ENCODE results near the gene MAPRE2.

MAPRE2 gene

GRCh38 chr18:35091841-35092240 lies 50.6 kb downstream of the MAPRE2 start:
- H3K4me3 ChIP-seq (ENCODE audit: low read depth, low read length): no peak overlapping the region
- H3K4me1 ChIP-seq (ENCODE audit: control insufficient read depth, insufficient read depth, low read length, unreplicated experiment): peaks cover 10% of the 10 kb centered on the region
- H2AFZ ChIP-seq (ENCODE audit: low read length, unreplicated experiment): no peak overlapping the region
- H3K36me3 ChIP-seq (ENCODE audit: insufficient read depth, low read length): 0 out of 2 replicates have a peak, but pooled peaks cover 3% of the 10 kb centered on the region
- no peak overlapping the region for H3K27ac ChIP-seq (ENCODE audit: low read depth, low read length)
- no peaks in the 10 kb centered on the region for H3K27me3 ChIP-seq (ENCODE audit: insufficient read depth, low read length)
- H3K79me2 ChIP-seq (ENCODE audit: control insufficient read depth, insufficient read depth, low read length, unreplicated experiment): no peaks in the 10 kb centered on the region

- Histone ChIP-seq H3K4me3 (ENCODE audit: low read depth, low read length) (no peak overlapping the region), H3K4me1 (ENCODE audit: control insufficient read depth, insufficient read depth, low read length, unreplicated experiment) (peaks cover 16% of the 10 kb centered on the region), H3K79me2 (ENCODE audit: control insufficient read depth, insufficient read depth, low read length, unreplicated experiment) (no peaks in the 10 kb centered on the region), H3K36me3 (ENCODE audit: insufficient read depth, low read length) (peaks cover 9% of the 10 kb centered on the region), H3K27me3 (ENCODE audit: insufficient read depth, low read length) (no peaks in the 10 kb centered on the region), H3K27ac (ENCODE audit: low read depth, low read length) (peak overlapping the region; percentile 6; the same call in 1 of the 2 replicates), H2AFZ (ENCODE audit: low read length, unreplicated experiment) (no peak overlapping the region)
Observed at GRCh38 chr18:35095983-35096676, 54.9 kb downstream of the MAPRE2 start.

DNA sequence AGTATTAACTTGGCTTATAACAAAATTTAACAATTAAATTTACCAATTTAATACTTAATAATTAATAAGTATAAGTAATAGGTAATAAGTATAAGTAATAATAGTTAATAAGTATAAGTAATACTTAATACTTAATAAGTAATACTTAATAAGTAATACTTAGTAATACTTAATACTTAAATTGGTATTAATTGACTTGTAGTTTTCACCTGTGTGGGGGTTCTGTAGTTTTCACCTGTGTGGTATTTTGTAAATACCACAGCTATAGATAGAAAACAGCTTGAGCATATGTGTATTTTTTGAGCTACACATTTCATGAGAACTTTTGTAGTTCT lies 55.4 kb downstream of the MAPRE2 start:
- Histone ChIP-seq H3K27ac (ENCODE audit: low read depth, low read length) (no peak overlapping the region), H3K79me2 (ENCODE audit: control insufficient read depth, insufficient read depth, low read length, unreplicated experiment) (no peaks in the 10 kb centered on the region), H3K4me1 (ENCODE audit: control insufficient read depth, insufficient read depth, low read length, unreplicated experiment) (peaks cover 16% of the 10 kb centered on the region), H2AFZ (ENCODE audit: low read length, unreplicated experiment) (no peak overlapping the region), H3K4me3 (ENCODE audit: low read depth, low read length) (no peak overlapping the region), H3K36me3 (ENCODE audit: insufficient read depth, low read length) (peaks cover 9% of the 10 kb centered on the region), H3K27me3 (ENCODE audit: insufficient read depth, low read length) (no peaks in the 10 kb centered on the region)

- peaks cover 16% of the 10 kb centered on the region for H3K4me1 ChIP-seq (ENCODE audit: control insufficient read depth, insufficient read depth, low read length, unreplicated experiment)
- H3K79me2 ChIP-seq (ENCODE audit: control insufficient read depth, insufficient read depth, low read length, unreplicated experiment): no peaks in the 10 kb centered on the region
- no peak overlapping the region for H2AFZ ChIP-seq (ENCODE audit: low read length, unreplicated experiment)
- peaks cover 11% of the 10 kb centered on the region for H3K36me3 ChIP-seq (ENCODE audit: insufficient read depth, low read length)
- no peaks in the 10 kb centered on the region for H3K27me3 ChIP-seq (ENCODE audit: insufficient read depth, low read length)
- no peak overlapping the region for H3K27ac ChIP-seq (ENCODE audit: low read depth, low read length)
- H3K4me3 ChIP-seq (ENCODE audit: low read depth, low read length): no peak overlapping the region
Observed at GRCh38 chr18:35097195-35097594, 56.0 kb downstream of the MAPRE2 start.

- Histone ChIP-seq H3K27me3 (ENCODE audit: insufficient read depth, low read length) (no peaks in the 10 kb centered on the region), H2AFZ (ENCODE audit: low read length, unreplicated experiment) (no peak overlapping the region), H3K79me2 (ENCODE audit: control insufficient read depth, insufficient read depth, low read length, unreplicated experiment) (no peaks in the 10 kb centered on the region), H3K4me3 (ENCODE audit: low read depth, low read length) (no peak overlapping the region), H3K4me1 (ENCODE audit: control insufficient read depth, insufficient read depth, low read length, unreplicated experiment) (peaks cover 16% of the 10 kb centered on the region), H3K27ac (ENCODE audit: low read depth, low read length) (no peak overlapping the region), H3K36me3 (ENCODE audit: insufficient read depth, low read length) (peaks cover 14% of the 10 kb centered on the region)
Observed at GRCh38 chr18:35097763-35098162, 56.5 kb downstream of the MAPRE2 start.

- no peaks in the 10 kb centered on the region for H3K79me2 ChIP-seq (ENCODE audit: control insufficient read depth, insufficient read depth, low read length, unreplicated experiment)
Observed at GRCh38 chr18:35099911-35100310, 58.7 kb downstream of the MAPRE2 start.

DNA sequence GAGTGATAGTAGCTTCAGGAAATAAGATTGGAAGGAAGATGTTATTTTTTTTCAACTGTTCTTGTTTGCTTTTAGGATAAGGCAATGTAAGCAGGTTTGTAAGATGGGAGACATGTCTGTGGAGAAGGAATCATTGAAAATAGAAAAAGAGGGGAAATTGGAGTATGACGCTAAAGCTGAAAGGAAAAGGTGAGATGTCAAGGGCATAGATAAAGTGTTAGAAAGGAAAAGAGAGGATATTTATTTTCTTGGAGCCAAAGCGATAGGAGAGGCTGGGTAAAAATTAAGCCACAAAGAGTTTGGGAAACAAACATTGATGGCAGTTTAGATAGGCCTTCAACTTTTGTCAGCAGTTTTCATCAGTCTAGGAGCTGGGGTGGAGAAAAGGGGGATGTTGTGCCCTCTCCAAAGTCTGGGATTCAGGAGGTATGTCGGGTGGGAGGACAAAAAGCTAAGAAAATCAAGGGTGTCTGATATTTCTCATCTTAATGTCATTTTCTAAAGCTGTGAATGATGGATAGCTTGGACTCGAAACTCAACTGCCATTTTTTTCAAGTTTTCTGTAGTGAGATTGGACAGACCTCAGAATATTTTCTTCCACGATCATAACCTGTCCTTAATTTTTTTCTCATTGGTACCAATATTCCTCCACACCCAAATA lies 63.3 kb downstream of the MAPRE2 start:
- H3K4me3 ChIP-seq (ENCODE audit: low read depth, low read length): no peak overlapping the region
- no peaks in the 10 kb centered on the region for H3K27me3 ChIP-seq (ENCODE audit: insufficient read depth, low read length)
- no peak overlapping the region for H2AFZ ChIP-seq (ENCODE audit: low read length, unreplicated experiment)
- no peak overlapping the region for H3K27ac ChIP-seq (ENCODE audit: low read depth, low read length)
- H3K36me3 ChIP-seq (ENCODE audit: insufficient read depth, low read length): 0 out of 2 replicates have a peak, but pooled peaks cover 5% of the 10 kb centered on the region
- H3K4me1 ChIP-seq (ENCODE audit: control insufficient read depth, insufficient read depth, low read length, unreplicated experiment): peaks cover 5% of the 10 kb centered on the region
- H3K79me2 ChIP-seq (ENCODE audit: control insufficient read depth, insufficient read depth, low read length, unreplicated experiment): no peaks in the 10 kb centered on the region

More at GRCh38 chr18:35099911-35100310, 58.7 kb downstream of the MAPRE2 start:
- H3K27me3 ChIP-seq (ENCODE audit: insufficient read depth, low read length): no peaks in the 10 kb centered on the region
- H3K36me3 ChIP-seq (ENCODE audit: insufficient read depth, low read length): peaks cover 14% of the 10 kb centered on the region
- H2AFZ ChIP-seq (ENCODE audit: low read length, unreplicated experiment): no peak overlapping the region
- H3K4me1 ChIP-seq (ENCODE audit: control insufficient read depth, insufficient read depth, low read length, unreplicated experiment): peaks cover 16% of the 10 kb centered on the region
- H3K27ac ChIP-seq (ENCODE audit: low read depth, low read length): no peak overlapping the region
- no peak overlapping the region for H3K4me3 ChIP-seq (ENCODE audit: low read depth, low read length)

DNA sequence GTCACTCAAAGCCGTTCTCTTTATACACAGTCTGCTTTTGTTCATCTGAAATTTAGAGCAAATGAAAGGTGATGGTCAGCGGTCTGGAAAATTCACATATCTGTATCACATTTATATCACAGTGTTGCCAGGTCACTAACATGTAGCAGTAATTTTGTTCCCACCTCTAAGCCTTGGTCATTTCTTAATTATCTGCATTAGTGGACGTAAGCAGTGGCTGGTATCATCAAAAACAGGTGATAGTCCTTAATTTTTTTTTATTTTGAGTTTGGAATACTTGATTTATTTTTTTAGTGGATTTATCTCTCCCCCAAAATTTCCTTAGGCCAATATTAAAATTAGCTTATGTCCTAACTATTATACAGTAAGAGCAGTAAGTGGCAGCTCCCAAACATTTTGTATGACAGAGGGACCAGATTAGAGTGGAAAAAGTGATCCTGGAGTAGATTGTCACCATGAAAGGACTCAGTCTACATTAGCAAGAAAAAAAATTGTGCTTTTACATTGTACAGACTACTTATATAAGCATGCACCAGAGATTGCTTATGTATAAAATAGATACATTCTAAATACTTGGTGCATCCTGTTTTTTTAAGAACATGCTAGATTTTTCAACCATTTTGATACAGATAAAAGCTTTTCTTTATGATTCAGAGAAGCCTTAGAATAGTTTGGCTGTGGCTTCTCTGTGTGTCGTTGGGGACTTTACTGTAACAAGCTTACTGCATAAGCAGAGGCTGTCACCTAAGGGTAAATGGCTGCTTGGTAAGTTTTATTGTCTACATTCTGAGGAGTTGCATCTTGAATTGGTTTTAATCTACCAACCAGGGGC lies 65.0 kb downstream of the MAPRE2 start:
- H3K27me3 ChIP-seq (ENCODE audit: insufficient read depth, low read length): no peaks in the 10 kb centered on the region
- no peaks in the 10 kb centered on the region for H3K4me1 ChIP-seq (ENCODE audit: control insufficient read depth, insufficient read depth, low read length, unreplicated experiment)
- no peaks in the 10 kb centered on the region for H3K79me2 ChIP-seq (ENCODE audit: control insufficient read depth, insufficient read depth, low read length, unreplicated experiment)
- H3K36me3 ChIP-seq (ENCODE audit: insufficient read depth, low read length): 0 out of 2 replicates have a peak, but pooled peaks cover 5% of the 10 kb centered on the region
- no peak overlapping the region for H2AFZ ChIP-seq (ENCODE audit: low read length, unreplicated experiment)
- H3K4me3 ChIP-seq (ENCODE audit: low read depth, low read length): no peak overlapping the region
- no peak overlapping the region for H3K27ac ChIP-seq (ENCODE audit: low read depth, low read length)

DNA sequence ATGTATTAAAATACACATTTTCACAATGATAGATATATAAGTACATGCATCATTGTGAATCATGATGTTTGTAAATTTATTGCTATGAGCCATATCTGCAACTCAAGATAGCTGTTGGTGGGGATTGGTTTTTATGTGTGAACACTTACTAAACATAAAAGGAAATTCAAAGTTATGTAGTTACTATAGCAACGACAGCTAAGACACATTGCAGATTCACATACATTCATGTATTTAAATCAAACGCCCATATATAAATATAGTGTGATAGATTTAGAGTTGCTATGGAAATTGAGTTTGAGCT lies 65.6 kb downstream of the MAPRE2 start:
- H3K4me1 ChIP-seq (ENCODE audit: control insufficient read depth, insufficient read depth, low read length, unreplicated experiment): no peaks in the 10 kb centered on the region
- no peaks in the 10 kb centered on the region for H3K79me2 ChIP-seq (ENCODE audit: control insufficient read depth, insufficient read depth, low read length, unreplicated experiment)
- H3K36me3 ChIP-seq (ENCODE audit: insufficient read depth, low read length): 0 out of 2 replicates have a peak, but pooled peaks cover 5% of the 10 kb centered on the region
- no peak overlapping the region for H3K27ac ChIP-seq (ENCODE audit: low read depth, low read length)
- no peak overlapping the region for H3K4me3 ChIP-seq (ENCODE audit: low read depth, low read length)
- no peak overlapping the region for H2AFZ ChIP-seq (ENCODE audit: low read length, unreplicated experiment)
- no peaks in the 10 kb centered on the region for H3K27me3 ChIP-seq (ENCODE audit: insufficient read depth, low read length)

DNA sequence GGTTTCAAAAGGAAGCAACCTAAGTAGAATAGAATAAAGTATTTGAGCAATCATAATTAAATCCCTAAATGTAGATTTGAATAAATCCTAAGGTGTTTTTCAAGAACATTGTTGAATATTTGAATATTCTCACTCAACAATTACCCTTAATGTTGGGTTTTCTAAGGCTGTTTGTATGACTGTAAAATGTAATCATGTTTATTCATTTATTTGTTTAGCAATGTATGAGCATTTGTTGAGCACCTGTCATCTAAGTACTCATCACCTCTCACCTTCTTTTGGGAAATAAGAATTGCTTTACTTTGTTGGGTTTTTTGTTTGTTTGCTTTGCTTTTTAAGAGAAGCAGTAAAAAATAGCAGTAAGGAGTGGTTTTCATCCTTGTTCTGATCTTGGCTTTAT lies 66.0 kb downstream of the MAPRE2 start:
- Histone ChIP-seq H3K79me2 (ENCODE audit: control insufficient read depth, insufficient read depth, low read length, unreplicated experiment) (no peaks in the 10 kb centered on the region), H3K36me3 (ENCODE audit: insufficient read depth, low read length) (0 out of 2 replicates have a peak, but pooled peaks cover 3% of the 10 kb centered on the region), H3K27me3 (ENCODE audit: insufficient read depth, low read length) (no peaks in the 10 kb centered on the region), H3K27ac (ENCODE audit: low read depth, low read length) (no peak overlapping the region), H2AFZ (ENCODE audit: low read length, unreplicated experiment) (no peak overlapping the region), H3K4me3 (ENCODE audit: low read depth, low read length) (no peak overlapping the region), H3K4me1 (ENCODE audit: control insufficient read depth, insufficient read depth, low read length, unreplicated experiment) (no peaks in the 10 kb centered on the region)
